Fibroblast of lung (primary cell): ENCODE results near the gene CTNND2. TPM values are rescaled to one million over a fixed set of nuclear protein-coding genes. Genes with fewer than 3 reads are reported as not detected.

Experiments
- DNase-seq, 2 donors: peaks; one replicate each; pipeline versions ENCODE4 v3.0.0 to v3.0.0-alpha.2; 2010; ENCODE audit warnings: low read depth in 2 of 2
- H2AFZ ChIP-seq: 2 replicates; pipeline ENCODE4 v1.5.1; 2012; ENCODE audit warnings: low read length, control low read depth, inconsistent platforms
- H3K27ac ChIP-seq: 2 replicates; pipeline ENCODE4 v1.5.1; 2011; ENCODE audit warnings: low read length, control low read depth; ENCODE audit not compliant: insufficient read depth
- H3K27me3 ChIP-seq: 2 replicates; pipeline ENCODE4 v1.5.1; 2011; ENCODE audit warnings: mild to moderate bottlenecking, low read length; ENCODE audit not compliant: control insufficient read depth, insufficient read depth
- H3K36me3 ChIP-seq: 2 replicates; pipeline ENCODE4 v1.5.1; 2011; ENCODE audit warnings: low read length; ENCODE audit not compliant: control insufficient read depth, insufficient read depth
- H3K4me1 ChIP-seq: 2 replicates; pipeline ENCODE4 v1.5.1; 2011; ENCODE audit warnings: low read length; ENCODE audit not compliant: control insufficient read depth, insufficient read depth; ENCODE audit errors: extremely low read depth
- H3K4me2 ChIP-seq: 2 replicates; pipeline ENCODE4 v1.5.1; 2011; ENCODE audit warnings: low read length, control low read depth; ENCODE audit not compliant: insufficient read depth; ENCODE audit errors: extremely low read depth
- H3K4me3 ChIP-seq, 4 experiments: fragments of 200-600 bp in 1 of 4; sonication (generic) in 1 of 4; replicated peaks in 1 of 4; 2 replicates each; pipeline ENCODE4 v1.5.1; 2011 to 2016; ENCODE audit warnings: low read length in 4 of 4, low read depth in 3 of 4, mild to moderate bottlenecking in 3 of 4, control low read depth in 2 of 4, inconsistent platforms in 1 of 4, mixed read lengths in 1 of 4; ENCODE audit not compliant: insufficient read depth in 1 of 4; ENCODE audit errors: control extremely low read depth in 1 of 4
- H3K79me2 ChIP-seq: 2 replicates; pipeline ENCODE4 v1.5.1; 2012; ENCODE audit warnings: mild to moderate bottlenecking, low read length, inconsistent platforms; ENCODE audit not compliant: control insufficient read depth, insufficient read depth
- H3K9ac ChIP-seq: 2 replicates; pipeline ENCODE4 v1.5.1; 2011; ENCODE audit warnings: mild to moderate bottlenecking, low read length, control low read depth; ENCODE audit not compliant: insufficient read depth
- H3K9me3 ChIP-seq: 2 replicates; pipeline ENCODE4 v1.5.1; 2012; ENCODE audit warnings: low read depth, low read length; ENCODE audit not compliant: control insufficient read depth, insufficient read depth
- H4K20me1 ChIP-seq: 2 replicates; pipeline ENCODE4 v1.5.1; 2011; ENCODE audit warnings: low read length; ENCODE audit not compliant: control insufficient read depth, insufficient read depth; ENCODE audit errors: extremely low read depth
- CTCF ChIP-seq, 2 donors: IDR thresholded peaks in 1 of 2; conservative IDR thresholded peaks in 1 of 2; 1 replicate in 1 of 2; 2 replicates in 1 of 2; pipeline ENCODE4 v1.5.1; 2011 to 2012; ENCODE audit warnings: low read length in 2 of 2, control low read depth in 1 of 2, inconsistent platforms in 1 of 2, low read depth in 1 of 2, mild to moderate bottlenecking in 1 of 2
- EZH2 ChIP-seq: IDR thresholded peaks from 2 replicates; pipeline ENCODE4 v1.5.1; 2012; ENCODE audit warnings: low read length, control low read depth, mild to moderate bottlenecking; ENCODE audit errors: missing control alignments
- polyA plus RNA-seq, 2 donors: library from polyadenylated mRNA; depleted of rRNA in 1 of 2; stranded (reverse) in 1 of 2; unstranded in 1 of 2; fragments of >200 nt; gene quantifications; 2 replicates each; pipeline ENCODE4 v1.2.1, GENCODE V29; 2011 to 2012; ENCODE audit warnings: missing spikeins in 1 of 2
- total RNA-seq: library from RNA; depleted of rRNA; stranded (reverse); fragments of >200 nt; gene quantifications from 2 replicates; pipeline ENCODE4 v1.2.1, GENCODE V29; 2014

CTNND2 gene
- total and polyA plus RNA-seq, 2 donors (not counting 1 experiment from before 2014, with no cell fraction given): not detected

- H3K9ac ChIP-seq: no peak overlapping the region
- no peak overlapping the region for H2AFZ ChIP-seq
- no peaks in the 10 kb centered on the region for H4K20me1 ChIP-seq
- H3K4me3 ChIP-seq: no peak overlapping the region
- H3K4me2 ChIP-seq: no peak overlapping the region
- H3K4me1 ChIP-seq: no peaks in the 10 kb centered on the region
- no peaks in the 10 kb centered on the region for H3K9me3 ChIP-seq
- H3K27ac ChIP-seq: no peak overlapping the region
- TF ChIP-seq EZH2: no peak
- TF ChIP-seq CTCF (conservative IDR thresholded peaks at IDR 0.05 in 1 of 2, IDR thresholded peaks at IDR 0.05 in 1 of 2; ENCODE audit: low read depth in 1 of 2, low read length in 2 of 2): no peak
- H3K79me2 ChIP-seq: no peaks in the 10 kb centered on the region
- H3K27me3 ChIP-seq: no peaks in the 10 kb centered on the region
- H3K36me3 ChIP-seq: no peaks in the 10 kb centered on the region
- DNase-seq: no peak
These were observed 592.5 kb downstream of the CTNND2 start for GRCh38 chr5:11311731-11312130.

GRCh38 chr5:11311272-11311671 lies 593.0 kb downstream of the CTNND2 start:
- TF ChIP-seq CTCF (conservative IDR thresholded peaks at IDR 0.05 in 1 of 2, IDR thresholded peaks at IDR 0.05 in 1 of 2; ENCODE audit: low read depth in 1 of 2, low read length in 2 of 2) (no peak), EZH2 (no peak)
- no peaks in the 10 kb centered on the region for H3K9me3 ChIP-seq
- H3K36me3 ChIP-seq: no peaks in the 10 kb centered on the region
- H3K4me1 ChIP-seq: no peaks in the 10 kb centered on the region
- no peak overlapping the region for H3K9ac ChIP-seq
- H2AFZ ChIP-seq: no peak overlapping the region
- H3K27me3 ChIP-seq: no peaks in the 10 kb centered on the region
- H3K4me3 ChIP-seq: no peak overlapping the region
- no peak for DNase-seq
- H4K20me1 ChIP-seq: no peaks in the 10 kb centered on the region
- no peak overlapping the region for H3K27ac ChIP-seq
- no peak overlapping the region for H3K4me2 ChIP-seq
- H3K79me2 ChIP-seq: no peaks in the 10 kb centered on the region

- Histone ChIP-seq H3K9ac (no peak overlapping the region), H3K36me3 (no peaks in the 10 kb centered on the region), H3K4me1 (no peaks in the 10 kb centered on the region), H2AFZ (no peak overlapping the region), H4K20me1 (no peaks in the 10 kb centered on the region), H3K4me3 (no peak overlapping the region), H3K27ac (no peak overlapping the region), H3K79me2 (no peaks in the 10 kb centered on the region), H3K27me3 (no peaks in the 10 kb centered on the region), H3K4me2 (no peak overlapping the region), H3K9me3 (no peaks in the 10 kb centered on the region)
- DNase-seq: no peak
- no peak for TF ChIP-seq CTCF (conservative IDR thresholded peaks at IDR 0.05 in 1 of 2, IDR thresholded peaks at IDR 0.05 in 1 of 2; ENCODE audit: low read depth in 1 of 2, low read length in 2 of 2)
- no peak for TF ChIP-seq EZH2
These were observed 594.1 kb downstream of the CTNND2 start for GRCh38 chr5:11310158-11310557.
